Adrenal gland (tissue), 12 donors: ENCODE measurements around the gene AFM. TPM values are rescaled to one million over a fixed set of nuclear protein-coding genes. Genes with fewer than 3 reads are reported as not detected.

Source experiments
- DNase-seq, 7 donors: peaks; one replicate each; pipeline ENCODE4 v3.0.0-alpha.2; 2019 to 2020
- H3K27ac ChIP-seq, 5 donors: fragments of 200-600 bp; sonication (generic) in 4 of 5; 1 replicate in 3 of 5; 2 replicates in 2 of 5; pipeline versions ENCODE4 v1.5.1 to v1.8.0; 2016 to 2020; ENCODE audit warnings: mild to moderate bottlenecking in 1 of 5
- H3K27me3 ChIP-seq: fragments of 200-600 bp; 2 replicates; pipeline ENCODE4 v1.8.0; 2021
- H3K36me3 ChIP-seq, 2 donors: fragments of 200-600 bp; replicated peaks in 1 of 2; 1 replicate in 1 of 2; 2 replicates in 1 of 2; pipeline versions ENCODE4 v1.5.1 to v1.8.0; 2018 to 2022
- H3K4me1 ChIP-seq, 2 donors: fragments of 200-600 bp; replicated peaks in 1 of 2; 1 replicate in 1 of 2; 2 replicates in 1 of 2; pipeline versions ENCODE4 v1.5.1 to v1.8.0; 2018 to 2021
- H3K4me3 ChIP-seq, 4 donors: fragments of 200-600 bp; sonication (generic) in 3 of 4; one replicate each; pipeline ENCODE4 v1.5.1; 2016 to 2018
- H3K9me3 ChIP-seq, 3 donors: fragments of 200-600 bp; sonication (generic) in 1 of 3; replicated peaks in 1 of 3; 1 replicate in 2 of 3; 2 replicates in 1 of 3; pipeline versions ENCODE4 v1.5.1 to v1.8.0; 2016 to 2021
- CTCF ChIP-seq, 6 experiments: fragments of 450-650 bp in 4 of 6; fragments of 200-600 bp in 2 of 6; sonication (generic) in 1 of 6; IDR thresholded peaks; 1 replicate in 5 of 6; 2 replicates in 1 of 6; pipeline versions ENCODE4 v1.5.1 to v1.8.0; 2016 to 2021; ENCODE audit warnings: antibody characterized with exemption in 6 of 6, mild to moderate bottlenecking in 2 of 6, moderate library complexity in 1 of 6
- POLR2A ChIP-seq, 2 donors: fragments of 450-650 bp; IDR thresholded peaks; one replicate each; pipeline ENCODE4 v1.6.1; 2017; ENCODE audit warnings: antibody characterized with exemption in 2 of 2, mild to moderate bottlenecking in 2 of 2, moderate library complexity in 1 of 2
- WGBS, 4 donors: extraction: QIAGEN DNeasy Blood & Tissue Kit in 2 of 4; methylation state at CpG; one replicate each; pipeline versions ENCODE4 v1.1.5 to v1.1.7; 2013 to 2017; 5-methylcytosine and 5-hydroxymethylcytosine counted together
- intact Hi-C, 2 donors: fragments of 100-400 bp; cut with DNase I; formaldehyde crosslinking; loops; one replicate each; pipeline versions ENCODE4 v1.14.1 to v1.15.0; 2022 to 2023
- polyA plus RNA-seq, 3 donors: library from polyadenylated mRNA; stranded (reverse); fragments of 200-250 nt in 2 of 3; fragments of 350-450 nt in 1 of 3; fragmentation: Illumina TruSeq in 1 of 3; extraction: RNeasy Lipid Tissue Mini Kit (QIAGEN cat#74804) in 1 of 3; gene quantifications; one replicate each; pipeline ENCODE4 v1.2.3, GENCODE V29; 2013 to 2014
- total RNA-seq, 9 donors: library from RNA; depleted of rRNA in 4 of 9; stranded (reverse); fragments of >200 nt in 4 of 9; fragments of 120-200 nt in 1 of 9; fragmentation: NEBNext Ultra II Directional in 1 of 9; extraction: Animal tissue kit (Norgen Biotek cat#: 25700) in 1 of 9; gene quantifications; one replicate each; pipeline versions ENCODE4 v1.1.0 to v1.2.4, GENCODE V29; 2013 to 2023
- donor health status: healthy with polysubstance abuse.
- donor health status: Bipolar disorder and iron deficiency.
- donor health status: DM: yes; HTN: yes; CAD: no.
- donor health status: DM: no; HTN: no; CAD: no.
- donor health status: DM: no; HTN: no; CAD: no.
- donor health status: DM: yes; HTN: yes; CAD: no.

The AFM gene
- total and polyA plus RNA-seq, 12 donors, result not detected

- TF ChIP-seq CTCF (IDR thresholded peaks at IDR 0.05) (no peak), POLR2A (IDR thresholded peaks at IDR 0.05) (no peak)
- no peak overlapping the region for H3K27ac ChIP-seq
- no peak overlapping the region for H3K4me3 ChIP-seq
- no peaks in the 10 kb centered on the region for H3K9me3 ChIP-seq
- H3K27me3 ChIP-seq, result no peaks in the 10 kb centered on the region
- no peaks in the 10 kb centered on the region for H3K36me3 ChIP-seq
- intact Hi-C loops, result no loop called here
- 61 to 76% (median 69%) methylated on average over 4 of the region's 4 CpGs for WGBS, 4 donors
- DNase-seq, result no peak
- H3K4me1 ChIP-seq, result no peaks in the 10 kb centered on the region
These were observed 20.5 kb upstream of the AFM start for GRCh38 chr4:73460913-73461522.

DNA sequence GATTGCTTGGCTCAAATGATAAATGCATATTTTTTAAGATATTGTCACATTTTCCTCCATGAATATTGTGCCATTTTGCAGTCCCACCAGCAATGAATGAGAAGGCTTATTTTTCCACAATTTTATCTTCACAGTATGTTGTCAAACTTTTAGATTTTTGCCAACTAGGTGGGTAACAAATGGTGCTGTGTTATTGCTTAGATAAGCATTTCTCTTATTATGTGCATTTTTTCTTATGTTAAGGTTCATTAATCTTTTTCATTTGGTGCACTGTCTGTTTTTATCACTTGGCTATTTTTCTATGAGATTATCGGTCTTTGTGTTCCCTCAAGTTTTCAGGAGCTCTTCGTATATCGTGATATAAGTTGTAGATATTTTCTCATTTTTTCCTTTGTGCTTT is 13.4 kb upstream of the AFM start:
- no peaks in the 10 kb centered on the region for H3K4me1 ChIP-seq
- WGBS, 4 donors, result 84 to 94% (median 90%) methylated on average over 3 of the region's 3 CpGs
- H3K27ac ChIP-seq, result no peak overlapping the region
- no peaks in the 10 kb centered on the region for H3K36me3 ChIP-seq
- intact Hi-C loops, result no loop called here
- H3K9me3 ChIP-seq, result no peaks in the 10 kb centered on the region
- H3K4me3 ChIP-seq, result no peak overlapping the region
- no peak for DNase-seq
- TF ChIP-seq CTCF (IDR thresholded peaks at IDR 0.05) (no peak), POLR2A (IDR thresholded peaks at IDR 0.05) (no peak)
- H3K27me3 ChIP-seq, result no peaks in the 10 kb centered on the region

DNA sequence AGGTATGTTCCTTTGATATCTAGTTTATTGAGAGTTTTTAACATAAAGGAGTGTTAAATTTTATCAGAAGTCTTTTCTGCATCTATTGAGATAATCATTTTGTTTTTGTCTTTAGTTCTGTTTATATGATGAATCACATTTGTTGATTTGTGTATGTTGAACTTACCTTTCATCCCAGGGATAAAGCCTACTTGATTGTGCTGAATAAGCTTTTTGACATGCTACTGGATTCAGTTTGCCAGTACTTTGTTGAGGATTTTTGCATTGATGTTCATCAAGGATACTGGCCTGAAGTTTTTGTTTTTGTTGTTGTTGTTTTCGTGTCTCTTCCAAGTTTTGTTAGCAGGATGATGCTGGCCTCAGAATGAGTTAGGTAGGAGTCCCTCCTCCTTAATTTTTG is 10.8 kb upstream of the AFM start:
- Histone ChIP-seq H3K4me1 (no peaks in the 10 kb centered on the region), H3K4me3 (no peak overlapping the region), H3K27ac (no peak overlapping the region), H3K36me3 (no peaks in the 10 kb centered on the region), H3K27me3 (no peaks in the 10 kb centered on the region), H3K9me3 (no peaks in the 10 kb centered on the region)
- no peak for DNase-seq
- TF ChIP-seq POLR2A (IDR thresholded peaks at IDR 0.05), result no peak
- TF ChIP-seq CTCF (IDR thresholded peaks at IDR 0.05), result no peak
- 35 to 69% (median 65%) methylated on average over 1 of the region's 1 CpG for WGBS, 4 donors
- intact Hi-C loops, result no loop called here

GRCh38 chr4:73477176-73477575 is 4.4 kb upstream of the AFM start:
- Histone ChIP-seq H3K36me3 (no peaks in the 10 kb centered on the region), H3K27ac (no peak overlapping the region), H3K4me3 (no peak overlapping the region), H3K4me1 (no peaks in the 10 kb centered on the region), H3K27me3 (no peaks in the 10 kb centered on the region), H3K9me3 (no peaks in the 10 kb centered on the region)
- intact Hi-C loops, result no loop called here
- TF ChIP-seq POLR2A (IDR thresholded peaks at IDR 0.05) (no peak), CTCF (IDR thresholded peaks at IDR 0.05) (no peak)
- 68 to 74% (median 72%) methylated on average over 9 to 11 of the region's 11 CpGs for WGBS, 4 donors
- no peak for DNase-seq
